K562 (cell line): ENCODE measurements around the gene CUX1.

ENCODE experiments used
- ATF4 ChIP-seq: fragments of 450-650 bp; formaldehyde crosslinking; IDR thresholded peaks from 2 replicates; pipeline ENCODE4 v1.4.0; 2022; ENCODE audit warnings: mild to moderate bottlenecking, moderate library complexity
- CHD2 ChIP-seq: IDR thresholded peaks from 2 replicates; pipeline ENCODE4 v1.6.1; 2011; ENCODE audit warnings: low read depth, low read length
- ESRRA ChIP-seq: fragments of 450-650 bp; IDR thresholded peaks from 2 replicates; pipeline ENCODE4 v1.6.1; 2014; ENCODE audit warnings: low read depth, mild to moderate bottlenecking, moderate library complexity, borderline replicate concordance
- L3MBTL2 ChIP-seq: fragments of 450-650 bp; IDR thresholded peaks from 2 replicates; pipeline ENCODE4 v1.6.1; 2016; ENCODE audit warnings: mild to moderate bottlenecking, moderate library complexity
- RBM39 ChIP-seq: fragments of 200-400 bp; formaldehyde crosslinking; optimal IDR thresholded peaks from 2 replicates; pipeline ENCODE3; 2018; ENCODE audit warnings: low read depth, low read length
- ZNF274 ChIP-seq: IDR thresholded peaks from 2 replicates; pipeline ENCODE4 v1.6.1; 2011; ENCODE audit warnings: low read depth, mild to moderate bottlenecking, low read length, moderate library complexity, borderline replicate concordance
- ZNF699 ChIP-seq: fragments of 250-450 bp; sonication (Bioruptor Pico); IDR thresholded peaks from 2 replicates; pipeline ENCODE4 v1.8.0; 2021; ENCODE audit warnings: mild to moderate bottlenecking, moderate library complexity; ENCODE audit not compliant: insufficient replicate concordance
- TF ChIP-seq, protein P1 (sequence below): fragments of 450-650 bp; IDR thresholded peaks from 2 replicates; pipeline ENCODE4 v1.6.1; 2016; ENCODE audit warnings: antibody characterized with exemption

- TF ChIP-seq ATF4 (CRISPR knock-in tag) (no peak), ZNF274 (no peak), L3MBTL2 (no peak), ZNF699 (CRISPR knock-in tag) (no peak), CHD2 (no peak), RBM39 (no peak), ESRRA (no peak)
- TF ChIP-seq, protein P1, sequence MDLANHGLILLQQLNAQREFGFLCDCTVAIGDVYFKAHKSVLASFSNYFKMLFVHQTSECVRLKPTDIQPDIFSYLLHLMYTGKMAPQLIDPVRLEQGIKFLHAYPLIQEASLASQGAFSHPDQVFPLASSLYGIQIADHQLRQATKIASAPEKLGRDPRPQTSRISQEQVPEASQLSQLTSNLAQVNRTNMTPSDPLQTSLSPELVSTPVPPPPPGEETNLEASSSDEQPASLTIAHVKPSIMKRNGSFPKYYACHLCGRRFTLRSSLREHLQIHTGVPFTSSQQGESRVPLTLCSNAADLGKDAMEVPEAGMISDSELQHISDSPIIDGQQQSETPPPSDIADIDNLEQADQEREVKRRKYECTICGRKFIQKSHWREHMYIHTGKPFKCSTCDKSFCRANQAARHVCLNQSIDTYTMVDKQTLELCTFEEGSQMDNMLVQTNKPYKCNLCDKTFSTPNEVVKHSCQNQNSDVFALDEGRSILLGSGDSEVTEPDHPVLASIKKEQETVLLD, result no peak
Measured at GRCh38 chr7:101917566-101917965, 100.1 kb downstream of the CUX1 start.
